ENCODE measurements around the gene CDC25B. TPM values are rescaled to one million over a fixed set of nuclear protein-coding genes. Genes with fewer than 3 reads are reported as not detected.

The CDC25B gene
- total and polyA plus RNA-seq, 10 of the 15 experiments (the other 5 are each of a cell fraction or from before 2014, with no cell fraction given): 4.6 to 58.8 (median 24.6) TPM

DNA sequence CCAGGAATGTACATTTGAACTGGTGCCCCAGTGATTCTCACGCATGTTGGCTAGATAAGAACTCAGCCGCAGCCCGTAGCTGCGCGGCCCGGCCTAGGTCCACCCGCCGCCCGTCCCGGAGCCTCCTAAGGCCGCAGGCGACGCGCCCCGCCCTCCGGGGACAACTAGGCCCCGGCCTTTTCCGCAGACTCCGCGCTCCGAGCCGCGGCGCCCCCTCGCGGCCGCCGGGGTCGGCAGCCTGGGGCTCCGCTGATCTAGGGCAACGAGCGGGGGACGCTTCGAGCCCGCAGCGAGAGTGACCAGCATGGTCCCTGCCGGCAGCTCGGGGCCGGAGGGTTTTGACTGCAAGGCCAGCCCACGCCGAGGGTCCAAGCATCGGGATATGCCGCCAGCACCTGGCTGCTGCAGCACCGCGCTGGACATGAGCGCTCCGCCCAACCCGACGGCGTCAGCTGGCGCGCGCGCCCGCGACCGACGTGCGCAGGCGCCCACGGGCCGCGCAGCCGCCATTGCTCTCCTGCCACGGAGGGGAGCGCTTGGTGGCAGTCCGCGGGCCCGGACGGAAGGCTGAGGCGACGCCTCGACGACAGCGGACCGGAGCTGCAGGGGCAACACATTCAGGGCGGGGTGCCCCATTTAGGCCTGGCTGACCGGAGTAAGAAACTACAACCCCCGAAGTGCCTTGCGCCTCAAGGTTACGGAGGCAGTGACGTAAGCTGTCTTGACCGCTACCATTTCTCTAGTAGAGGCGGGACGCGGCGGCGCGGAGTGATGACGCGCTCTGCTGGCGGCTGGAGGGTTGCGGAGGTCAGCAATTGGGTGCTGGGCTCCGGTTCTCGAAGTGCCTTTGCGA is 24.2 kb downstream of the CDC25B start, which contains the start of gene AP5S1 (continued):
- TF ChIP-seq, protein P1, sequence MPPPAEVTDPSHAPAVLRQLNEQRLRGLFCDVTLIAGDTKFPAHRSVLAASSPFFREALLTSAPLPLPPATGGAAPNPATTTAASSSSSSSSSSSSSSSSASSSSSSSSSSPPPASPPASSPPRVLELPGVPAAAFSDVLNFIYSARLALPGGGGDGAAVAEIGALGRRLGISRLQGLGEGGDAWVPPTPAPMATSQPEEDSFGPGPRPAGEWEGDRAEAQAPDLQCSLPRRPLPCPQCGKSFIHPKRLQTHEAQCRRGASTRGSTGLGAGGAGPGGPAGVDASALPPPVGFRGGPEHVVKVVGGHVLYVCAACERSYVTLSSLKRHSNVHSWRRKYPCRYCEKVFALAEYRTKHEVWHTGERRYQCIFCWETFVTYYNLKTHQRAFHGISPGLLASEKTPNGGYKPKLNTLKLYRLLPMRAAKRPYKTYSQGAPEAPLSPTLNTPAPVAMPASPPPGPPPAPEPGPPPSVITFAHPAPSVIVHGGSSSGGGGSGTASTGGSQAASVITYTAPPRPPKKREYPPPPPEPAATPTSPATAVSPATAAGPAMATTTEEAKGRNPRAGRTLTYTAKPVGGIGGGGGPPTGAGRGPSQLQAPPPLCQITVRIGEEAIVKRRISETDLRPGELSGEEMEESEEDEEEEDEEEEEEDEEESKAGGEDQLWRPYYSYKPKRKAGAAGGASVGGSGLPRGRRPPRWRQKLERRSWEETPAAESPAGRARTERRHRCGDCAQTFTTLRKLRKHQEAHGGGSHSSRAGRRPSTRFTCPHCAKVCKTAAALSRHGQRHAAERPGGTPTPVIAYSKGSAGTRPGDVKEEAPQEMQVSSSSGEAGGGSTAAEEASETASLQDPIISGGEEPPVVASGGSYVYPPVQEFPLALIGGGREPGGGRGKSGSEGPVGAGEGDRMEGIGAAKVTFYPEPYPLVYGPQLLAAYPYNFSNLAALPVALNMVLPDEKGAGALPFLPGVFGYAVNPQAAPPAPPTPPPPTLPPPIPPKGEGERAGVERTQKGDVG (CRISPR knock-in tag; IDR thresholded peaks at IDR 0.05): no peak
- TF ChIP-seq, protein P2, sequence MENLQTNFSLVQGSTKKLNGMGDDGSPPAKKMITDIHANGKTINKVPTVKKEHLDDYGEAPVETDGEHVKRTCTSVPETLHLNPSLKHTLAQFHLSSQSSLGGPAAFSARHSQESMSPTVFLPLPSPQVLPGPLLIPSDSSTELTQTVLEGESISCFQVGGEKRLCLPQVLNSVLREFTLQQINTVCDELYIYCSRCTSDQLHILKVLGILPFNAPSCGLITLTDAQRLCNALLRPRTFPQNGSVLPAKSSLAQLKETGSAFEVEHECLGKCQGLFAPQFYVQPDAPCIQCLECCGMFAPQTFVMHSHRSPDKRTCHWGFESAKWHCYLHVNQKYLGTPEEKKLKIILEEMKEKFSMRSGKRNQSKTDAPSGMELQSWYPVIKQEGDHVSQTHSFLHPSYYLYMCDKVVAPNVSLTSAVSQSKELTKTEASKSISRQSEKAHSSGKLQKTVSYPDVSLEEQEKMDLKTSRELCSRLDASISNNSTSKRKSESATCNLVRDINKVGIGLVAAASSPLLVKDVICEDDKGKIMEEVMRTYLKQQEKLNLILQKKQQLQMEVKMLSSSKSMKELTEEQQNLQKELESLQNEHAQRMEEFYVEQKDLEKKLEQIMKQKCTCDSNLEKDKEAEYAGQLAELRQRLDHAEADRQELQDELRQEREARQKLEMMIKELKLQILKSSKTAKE (IDR thresholded peaks at IDR 0.05; ENCODE audit: low read depth, poor library complexity, severe bottlenecking): no peak
- TF ChIP-seq LARP7 (IDR thresholded peaks at IDR 0.05) (peak; percentile 99), MEF2A (IDR thresholded peaks at IDR 0.05; ENCODE audit: insufficient read depth, low read depth, low read length) (0 out of 2 replicates have a peak, but pooled peaks have one; percentile 14), KAT2A (conservative IDR thresholded peaks at IDR 0.05; ENCODE audit: control insufficient read depth, low read depth, low read length) (no peak), CHD1 (IDR thresholded peaks at IDR 0.05; ENCODE audit: low read depth, low read length) (0 out of 2 replicates have a peak, but pooled peaks have one; percentile 52)

All from GM12878 (cell line).